ENCODE results near the gene NDUFS7. TPM values are rescaled to one million over a fixed set of nuclear protein-coding genes. Genes with fewer than 3 reads are reported as not detected.

Gene NDUFS7
- total and polyA plus RNA-seq, 7 donors = 99.4 to 262 (median 156) TPM

DNA sequence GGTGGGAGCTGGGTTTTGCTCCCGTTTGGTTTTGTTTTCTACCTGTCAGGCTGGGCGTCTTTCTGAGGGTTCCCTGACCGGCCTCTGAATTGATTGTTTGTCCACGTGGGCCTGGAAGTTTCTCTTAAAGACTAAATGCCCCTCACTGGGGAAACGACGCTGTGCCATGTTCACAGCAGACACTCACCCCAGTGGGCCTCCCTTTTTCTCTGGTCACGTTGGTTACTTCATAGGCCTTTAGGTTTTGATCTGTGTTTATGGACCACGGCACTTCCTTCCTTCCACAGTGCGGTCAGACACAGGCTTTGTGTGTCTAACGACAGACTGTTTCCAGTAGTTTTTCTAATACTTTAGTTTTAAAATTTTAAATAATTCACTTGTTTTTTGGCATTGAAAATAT, 20.1 kb upstream of the NDUFS7 start:
- H3K4me3 ChIP-seq = no peak overlapping the region
- H3K4me1 ChIP-seq = peaks cover 0 to 34% (median 25%) of the 10 kb centered on the region in 4 donors
- 50 to 83% methylated on average over 10 of the region's 10 CpGs for WGBS, 2 donors
- no peaks in the 10 kb centered on the region for H3K9me3 ChIP-seq
- H3K27ac ChIP-seq = no peak overlapping the region
- no peak for TF ChIP-seq POLR2A (IDR thresholded peaks at IDR 0.05)
- no peak for TF ChIP-seq POLR2AphosphoS5 (IDR thresholded peaks at IDR 0.05)
- TF ChIP-seq, protein P1, sequence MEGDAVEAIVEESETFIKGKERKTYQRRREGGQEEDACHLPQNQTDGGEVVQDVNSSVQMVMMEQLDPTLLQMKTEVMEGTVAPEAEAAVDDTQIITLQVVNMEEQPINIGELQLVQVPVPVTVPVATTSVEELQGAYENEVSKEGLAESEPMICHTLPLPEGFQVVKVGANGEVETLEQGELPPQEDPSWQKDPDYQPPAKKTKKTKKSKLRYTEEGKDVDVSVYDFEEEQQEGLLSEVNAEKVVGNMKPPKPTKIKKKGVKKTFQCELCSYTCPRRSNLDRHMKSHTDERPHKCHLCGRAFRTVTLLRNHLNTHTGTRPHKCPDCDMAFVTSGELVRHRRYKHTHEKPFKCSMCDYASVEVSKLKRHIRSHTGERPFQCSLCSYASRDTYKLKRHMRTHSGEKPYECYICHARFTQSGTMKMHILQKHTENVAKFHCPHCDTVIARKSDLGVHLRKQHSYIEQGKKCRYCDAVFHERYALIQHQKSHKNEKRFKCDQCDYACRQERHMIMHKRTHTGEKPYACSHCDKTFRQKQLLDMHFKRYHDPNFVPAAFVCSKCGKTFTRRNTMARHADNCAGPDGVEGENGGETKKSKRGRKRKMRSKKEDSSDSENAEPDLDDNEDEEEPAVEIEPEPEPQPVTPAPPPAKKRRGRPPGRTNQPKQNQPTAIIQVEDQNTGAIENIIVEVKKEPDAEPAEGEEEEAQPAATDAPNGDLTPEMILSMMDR (IDR thresholded peaks at IDR 0.05) = no peak
- no peak for TF ChIP-seq EP300 (IDR thresholded peaks at IDR 0.05)
- intact Hi-C loops (cut with DNase I) = no loop called here
- no peak for DNase-seq
- no peaks in the 10 kb centered on the region for H3K27me3 ChIP-seq
- peaks cover 28 to 70% (median 39%) of the 10 kb centered on the region in 4 donors for H3K36me3 ChIP-seq

DNA sequence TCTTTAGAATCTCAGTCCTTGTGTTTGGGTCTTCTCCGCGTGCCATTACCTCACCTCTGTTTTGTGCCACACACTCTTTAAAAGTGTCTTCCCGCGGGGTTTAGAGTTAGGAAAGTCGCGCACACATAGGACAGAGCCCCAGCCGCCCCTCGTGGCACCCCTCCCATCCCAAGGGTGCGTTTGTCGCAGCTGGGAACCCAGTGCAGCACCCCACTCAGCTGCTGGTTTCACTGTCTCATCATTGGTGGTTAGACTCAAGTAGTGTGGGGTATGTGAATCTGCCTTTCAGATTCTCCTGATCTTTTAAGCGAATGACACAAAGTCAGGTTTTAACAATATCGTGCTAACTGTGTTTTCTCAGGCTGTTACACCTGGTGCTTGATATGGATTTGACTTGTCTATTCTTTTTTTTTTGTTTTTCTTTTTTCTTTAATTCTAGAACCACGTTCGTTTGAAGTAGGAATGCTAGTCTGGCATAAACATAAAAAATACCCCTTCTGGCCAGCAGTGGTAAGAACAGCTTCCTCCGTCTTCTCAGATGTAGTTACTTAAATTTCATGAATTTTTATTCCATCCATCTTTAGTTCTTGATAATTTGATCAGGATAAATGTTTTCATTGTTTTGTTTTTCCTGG, 19.5 kb upstream of the NDUFS7 start:
- DNase-seq = no peak
- TF ChIP-seq POLR2A (IDR thresholded peaks at IDR 0.05) = no peak
- TF ChIP-seq POLR2AphosphoS5 (IDR thresholded peaks at IDR 0.05) = no peak
- TF ChIP-seq, protein P1 (IDR thresholded peaks at IDR 0.05) = no peak
- TF ChIP-seq EP300 (IDR thresholded peaks at IDR 0.05) = no peak
- 62 to 83% methylated on average over 15 of the region's 15 CpGs for WGBS, 2 donors
- Histone ChIP-seq H3K36me3 (peaks cover 30 to 69% (median 38%) of the 10 kb centered on the region in 4 donors), H3K4me1 (peaks cover 0 to 34% (median 25%) of the 10 kb centered on the region in 4 donors), H3K27ac (no peak overlapping the region), H3K9me3 (no peaks in the 10 kb centered on the region), H3K27me3 (no peaks in the 10 kb centered on the region), H3K4me3 (no peak overlapping the region)
- intact Hi-C loops (cut with DNase I) = no loop called here

DNA sequence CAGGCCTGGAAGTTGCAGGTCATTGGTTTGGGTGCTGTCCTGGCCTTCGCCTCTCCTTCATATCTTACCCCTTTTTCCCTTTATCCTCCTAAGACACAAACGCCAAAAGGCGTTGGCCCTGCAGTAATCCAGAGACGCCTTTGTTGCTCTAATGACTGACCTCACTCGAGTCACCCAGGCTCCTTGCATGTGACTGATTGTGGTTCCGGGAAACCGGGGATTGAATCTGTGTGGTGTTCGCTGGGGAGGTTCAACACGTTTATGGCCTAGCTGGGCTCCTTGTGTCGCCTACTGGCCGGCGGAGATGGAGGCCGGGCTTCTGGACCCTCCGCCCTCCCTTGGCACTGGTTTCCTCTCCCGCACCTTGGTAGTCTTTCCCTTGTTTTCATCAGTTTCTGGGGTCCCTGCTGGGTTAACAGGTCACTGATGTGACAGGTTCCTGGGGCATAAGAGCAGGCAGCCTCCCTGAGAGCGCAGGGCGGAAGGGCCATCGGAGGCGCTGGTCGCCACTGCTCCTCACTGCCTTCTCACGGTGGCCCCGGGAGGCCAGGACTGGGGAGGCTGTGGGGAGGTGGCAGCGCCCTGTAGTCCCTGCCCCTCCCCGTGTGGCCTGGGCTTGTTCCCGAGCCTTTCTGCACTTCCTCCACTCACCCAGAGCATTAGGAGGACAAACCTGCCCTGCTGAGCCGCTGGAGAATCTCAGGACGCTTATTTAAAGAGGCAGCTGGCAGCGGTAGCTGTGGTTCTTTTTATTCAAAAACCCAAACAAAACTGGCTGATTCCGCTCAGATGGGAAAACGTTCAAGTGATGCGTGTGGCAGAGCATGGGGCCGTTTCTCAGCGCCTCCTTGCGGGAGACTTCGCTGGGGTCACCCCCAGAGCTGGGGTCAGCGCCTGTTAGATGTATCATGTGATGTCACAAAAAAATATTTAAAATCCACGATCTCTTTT, 18.1 kb upstream of the NDUFS7 start:
- H3K36me3 ChIP-seq = peaks cover 39 to 80% (median 51%) of the 10 kb centered on the region in 4 donors
- H3K9me3 ChIP-seq = no peaks in the 10 kb centered on the region
- H3K4me1 ChIP-seq = peaks cover 0 to 28% (median 20%) of the 10 kb centered on the region in 4 donors
- no peaks in the 10 kb centered on the region for H3K27me3 ChIP-seq
- WGBS, 2 donors = 88 to 90% methylated on average over 37 of the region's 37 CpGs
- DNase-seq = no peak
- TF ChIP-seq EP300 (IDR thresholded peaks at IDR 0.05) = no peak
- TF ChIP-seq POLR2AphosphoS5 (IDR thresholded peaks at IDR 0.05) = no peak
- TF ChIP-seq POLR2A (IDR thresholded peaks at IDR 0.05) = no peak
- intact Hi-C loops (cut with DNase I) = no loop called here
- H3K27ac ChIP-seq = no peak overlapping the region
- no peak overlapping the region for H3K4me3 ChIP-seq

DNA sequence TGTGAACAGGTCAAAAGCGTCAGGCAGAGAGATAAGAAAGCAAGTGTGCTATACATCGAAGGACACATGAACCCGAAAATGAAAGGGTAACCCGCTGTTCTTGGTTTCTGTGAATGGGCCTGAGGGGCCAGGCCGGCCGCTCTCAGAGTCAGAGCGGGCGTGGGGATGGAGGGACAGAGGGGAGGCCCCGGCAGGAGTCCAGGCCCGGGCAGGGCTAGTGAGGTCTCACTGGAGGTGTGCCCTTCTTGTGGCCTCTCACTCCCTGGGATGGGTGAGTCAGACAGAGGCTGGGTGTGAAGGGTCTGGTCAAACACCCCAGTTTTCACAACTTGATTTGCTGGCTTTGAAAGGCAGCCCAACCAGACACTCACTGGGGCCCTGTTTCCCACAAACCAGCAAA, 17.4 kb upstream of the NDUFS7 start:
- Histone ChIP-seq H3K4me3 (no peak overlapping the region), H3K36me3 (peaks cover 39 to 87% (median 58%) of the 10 kb centered on the region in 4 donors), H3K27ac (no peak overlapping the region), H3K4me1 (peaks cover 0 to 21% (median 13%) of the 10 kb centered on the region in 4 donors), H3K9me3 (no peaks in the 10 kb centered on the region), H3K27me3 (no peaks in the 10 kb centered on the region)
- no peak for DNase-seq
- TF ChIP-seq POLR2A (IDR thresholded peaks at IDR 0.05) (no peak), POLR2AphosphoS5 (IDR thresholded peaks at IDR 0.05) (no peak), EP300 (IDR thresholded peaks at IDR 0.05) (no peak)
- TF ChIP-seq, protein P1 (IDR thresholded peaks at IDR 0.05) = no peak
- intact Hi-C loops (cut with DNase I) = no loop called here
- 94% methylated on average over 10 of the region's 10 CpGs for WGBS, 2 donors

Data from sigmoid colon (tissue), 7 donors.